IPS DF 6.9 (cell line): ENCODE results near the gene NKD1.

ENCODE experiments used
- DNase-seq: peaks from one replicate; pipeline ENCODE4 v3.0.0-alpha.2; 2013; ENCODE audit warnings: low read depth, low spot score
- H3K27ac ChIP-seq: one replicate; pipeline ENCODE4 v1.5.1; 2013; ENCODE audit warnings: low read length, control low read depth
- H3K27me3 ChIP-seq: 2 replicates; pipeline ENCODE4 v1.6.1; 2013; ENCODE audit warnings: mild to moderate bottlenecking, low read length; ENCODE audit not compliant: control insufficient read depth, insufficient read depth
- H3K36me3 ChIP-seq: 2 replicates; pipeline ENCODE4 v1.6.1; 2013; ENCODE audit warnings: low read length; ENCODE audit not compliant: control insufficient read depth, insufficient read depth
- H3K4me1 ChIP-seq: 2 replicates; pipeline ENCODE4 v1.6.1; 2013; ENCODE audit warnings: low read length; ENCODE audit not compliant: control insufficient read depth, insufficient read depth
- H3K4me3 ChIP-seq: 2 replicates; pipeline ENCODE4 v1.5.1; 2013; ENCODE audit warnings: mild to moderate bottlenecking, low read length
- H3K9me3 ChIP-seq: 2 replicates; pipeline ENCODE4 v1.6.1; 2013; ENCODE audit warnings: low read length, inconsistent platforms; ENCODE audit not compliant: control insufficient read depth, insufficient read depth
- WGBS: extraction: QIAGEN DNeasy Blood & Tissue Kit; methylation state at CpG from one replicate; pipeline ENCODE4 v1.1.7; 2013; ENCODE audit warnings: mixed read lengths, missing lambda C conversion rate; ENCODE audit not compliant: insufficient read length, insufficient coverage; 5-methylcytosine and 5-hydroxymethylcytosine counted together

The NKD1 gene

GRCh38 chr16:50537533-50538290, 10.5 kb upstream of the NKD1 start:
- no peak overlapping the region for H3K4me3 ChIP-seq
- no peaks in the 10 kb centered on the region for H3K36me3 ChIP-seq
- no CpG with 5 or more reads among the region's 8 CpGs for WGBS
- no peaks in the 10 kb centered on the region for H3K27me3 ChIP-seq
- no peak overlapping the region for H3K27ac ChIP-seq
- no peaks in the 10 kb centered on the region for H3K9me3 ChIP-seq
- DNase-seq: no peak
- no peaks in the 10 kb centered on the region for H3K4me1 ChIP-seq

GRCh38 chr16:50538411-50539052, 9.7 kb upstream of the NKD1 start:
- no CpG with 5 or more reads among the region's 11 CpGs for WGBS

GRCh38 chr16:50539053-50539695, 9.0 kb upstream of the NKD1 start:
- Histone ChIP-seq H3K36me3 (no peaks in the 10 kb centered on the region), H3K4me1 (no peaks in the 10 kb centered on the region), H3K4me3 (no peak overlapping the region), H3K27ac (no peak overlapping the region), H3K9me3 (no peaks in the 10 kb centered on the region), H3K27me3 (no peaks in the 10 kb centered on the region)
- DNase-seq: no peak
- WGBS: no CpG with 5 or more reads among the region's 17 CpGs

More at GRCh38 chr16:50538411-50539052, 9.7 kb upstream of the NKD1 start:
- no peak overlapping the region for H3K4me3 ChIP-seq
- no peaks in the 10 kb centered on the region for H3K27me3 ChIP-seq
- no peak overlapping the region for H3K27ac ChIP-seq
- no peaks in the 10 kb centered on the region for H3K9me3 ChIP-seq
- DNase-seq: no peak
- no peaks in the 10 kb centered on the region for H3K36me3 ChIP-seq
- no peaks in the 10 kb centered on the region for H3K4me1 ChIP-seq

- Histone ChIP-seq H3K4me1 (no peaks in the 10 kb centered on the region), H3K4me3 (no peak overlapping the region), H3K9me3 (no peaks in the 10 kb centered on the region), H3K27ac (no peak overlapping the region), H3K36me3 (no peaks in the 10 kb centered on the region), H3K27me3 (no peaks in the 10 kb centered on the region)
- no peak for DNase-seq
- WGBS: no CpG with 5 or more reads among the region's 23 CpGs
Measured at GRCh38 chr16:50539822-50540710, 8.1 kb upstream of the NKD1 start.

- H3K27me3 ChIP-seq: no peaks in the 10 kb centered on the region
- no peak overlapping the region for H3K4me3 ChIP-seq
- no peaks in the 10 kb centered on the region for H3K9me3 ChIP-seq
- H3K4me1 ChIP-seq: no peaks in the 10 kb centered on the region
- H3K27ac ChIP-seq: no peak overlapping the region
- no peaks in the 10 kb centered on the region for H3K36me3 ChIP-seq
- no CpG with 5 or more reads among the region's 3 CpGs for WGBS
- no peak for DNase-seq
Measured at GRCh38 chr16:50540711-50541007, 7.5 kb upstream of the NKD1 start.

GRCh38 chr16:50542703-50543102, 5.5 kb upstream of the NKD1 start:
- no peak for DNase-seq
- Histone ChIP-seq H3K9me3 (no peaks in the 10 kb centered on the region), H3K4me1 (no peaks in the 10 kb centered on the region), H3K27ac (no peak overlapping the region), H3K36me3 (no peaks in the 10 kb centered on the region), H3K27me3 (peaks cover 4% of the 10 kb centered on the region; the same call in 1 of the 2 replicates), H3K4me3 (no peak overlapping the region)
- WGBS: no CpG with 5 or more reads among the region's 3 CpGs

GRCh38 chr16:50546125-50546524, 2.1 kb upstream of the NKD1 start:
- H3K27ac ChIP-seq: no peak overlapping the region
- H3K4me3 ChIP-seq: no peak overlapping the region
- DNase-seq: no peak
- H3K36me3 ChIP-seq: no peaks in the 10 kb centered on the region
- peaks cover 18% of the 10 kb centered on the region for H3K27me3 ChIP-seq
- H3K4me1 ChIP-seq: peaks cover 4% of the 10 kb centered on the region; the same call in 1 of the 2 replicates
- no CpG with 5 or more reads among the region's 2 CpGs for WGBS
- no peaks in the 10 kb centered on the region for H3K9me3 ChIP-seq

- peaks cover 18% of the 10 kb centered on the region for H3K27me3 ChIP-seq
- no peak for DNase-seq
- H3K36me3 ChIP-seq: no peaks in the 10 kb centered on the region
- H3K4me3 ChIP-seq: peak overlapping the region; percentile 51; the same call in 1 of the 2 replicates
- no peak overlapping the region for H3K27ac ChIP-seq
- no peaks in the 10 kb centered on the region for H3K9me3 ChIP-seq
- H3K4me1 ChIP-seq: peaks cover 4% of the 10 kb centered on the region; the same call in 1 of the 2 replicates
- WGBS: no CpG with 5 or more reads among the region's 50 CpGs
Measured at GRCh38 chr16:50547340-50548124, 664 bp upstream of the NKD1 start.

- H3K4me3 ChIP-seq: peak overlapping the region; percentile 60
Measured at GRCh38 chr16:50548909-50549560, 839 bp downstream of the NKD1 start.

More at GRCh38 chr16:50548909-50549560, 839 bp downstream of the NKD1 start:
- no peak overlapping the region for H3K27ac ChIP-seq
- peaks cover 18% of the 10 kb centered on the region for H3K27me3 ChIP-seq
- H3K4me1 ChIP-seq: peaks cover 4% of the 10 kb centered on the region; the same call in 1 of the 2 replicates
- no peaks in the 10 kb centered on the region for H3K9me3 ChIP-seq
- H3K36me3 ChIP-seq: no peaks in the 10 kb centered on the region
- WGBS: no CpG with 5 or more reads among the region's 46 CpGs
- no peak for DNase-seq
